Activated CD4-positive, alpha-beta T cell treated with anti-CD3 and anti-CD28 coated beads, Interleukin-10, Interleukin-2, amounts not matched to agents 100 ng/mL and 50 ng/mL, durations not matched to agents 16 hours and 8 hours (primary cell): ENCODE results near the gene ZNF526.
"Not testable (repeated sequence)": the region's sequence is repeated elsewhere in the genome, so short reads cannot be mapped to it uniquely, and the experiment has no call there.

Experiments
- DNase-seq: peaks from one replicate; pipeline ENCODE4 v3.0.0-alpha.2; 2020

The ZNF526 gene

DNA sequence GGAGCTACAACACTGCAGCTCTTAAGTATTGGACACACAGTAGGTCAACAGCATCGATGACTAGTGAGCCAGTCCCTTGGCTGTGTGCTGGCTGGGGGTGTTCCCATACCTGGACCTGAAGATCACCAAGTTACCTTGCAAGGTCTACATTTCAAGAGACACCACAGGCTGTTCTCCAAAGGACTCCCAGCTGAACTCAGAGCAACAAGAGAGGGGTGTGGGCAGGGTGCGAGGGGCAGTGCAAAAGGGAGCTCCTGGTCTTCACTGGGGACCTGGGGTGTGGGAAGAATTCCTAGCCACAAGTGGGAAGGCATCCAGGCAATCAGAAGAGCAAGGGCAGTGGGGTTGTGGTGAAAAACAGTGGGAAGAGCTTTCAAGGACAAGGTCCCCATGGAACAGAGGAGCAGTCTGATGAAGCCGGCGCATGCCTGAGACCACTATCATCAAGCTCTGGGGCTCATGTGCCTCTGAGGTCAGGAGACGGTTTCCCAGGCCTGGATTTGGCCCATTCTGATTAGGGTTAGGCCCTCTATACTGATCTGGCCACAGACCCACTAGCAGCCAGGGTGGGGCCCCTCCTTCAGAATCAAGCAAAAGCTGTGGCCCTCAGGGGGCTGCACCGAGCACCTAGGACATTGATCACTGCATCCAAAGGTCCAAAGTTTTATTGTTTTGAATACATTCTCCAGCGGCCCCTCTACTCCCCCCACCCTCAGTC is 27.0 kb downstream of the ZNF526 start:
- DNase-seq = no peak

DNA sequence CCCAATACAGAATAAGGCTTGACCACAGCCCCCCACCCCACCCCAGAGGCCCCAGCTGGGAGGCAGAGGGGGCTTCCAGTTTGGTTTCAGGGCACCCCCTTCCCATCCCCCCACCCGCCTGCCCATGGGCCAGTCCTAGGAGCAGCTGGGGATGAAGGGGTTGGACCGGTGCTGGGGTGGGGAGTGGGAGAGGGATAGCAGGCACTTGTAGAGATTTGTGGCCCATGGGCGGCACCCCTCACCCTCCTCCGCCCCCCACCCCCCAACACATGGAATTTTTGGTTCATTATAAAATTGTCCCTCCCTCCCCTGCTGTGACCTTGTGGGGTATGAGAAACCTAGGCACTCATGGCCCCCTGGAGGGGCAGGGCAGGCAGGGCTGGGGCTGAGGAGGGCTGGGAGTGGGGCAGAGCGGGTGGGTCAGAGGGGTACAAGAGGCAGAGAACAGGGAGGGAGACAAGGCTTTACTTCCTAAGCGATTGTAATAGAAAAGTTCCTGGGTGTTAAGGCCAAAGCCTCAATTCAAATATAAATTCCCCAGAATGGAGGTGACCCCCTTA is 27.6 kb downstream of the ZNF526 start:
- DNase-seq = no peak

DNA sequence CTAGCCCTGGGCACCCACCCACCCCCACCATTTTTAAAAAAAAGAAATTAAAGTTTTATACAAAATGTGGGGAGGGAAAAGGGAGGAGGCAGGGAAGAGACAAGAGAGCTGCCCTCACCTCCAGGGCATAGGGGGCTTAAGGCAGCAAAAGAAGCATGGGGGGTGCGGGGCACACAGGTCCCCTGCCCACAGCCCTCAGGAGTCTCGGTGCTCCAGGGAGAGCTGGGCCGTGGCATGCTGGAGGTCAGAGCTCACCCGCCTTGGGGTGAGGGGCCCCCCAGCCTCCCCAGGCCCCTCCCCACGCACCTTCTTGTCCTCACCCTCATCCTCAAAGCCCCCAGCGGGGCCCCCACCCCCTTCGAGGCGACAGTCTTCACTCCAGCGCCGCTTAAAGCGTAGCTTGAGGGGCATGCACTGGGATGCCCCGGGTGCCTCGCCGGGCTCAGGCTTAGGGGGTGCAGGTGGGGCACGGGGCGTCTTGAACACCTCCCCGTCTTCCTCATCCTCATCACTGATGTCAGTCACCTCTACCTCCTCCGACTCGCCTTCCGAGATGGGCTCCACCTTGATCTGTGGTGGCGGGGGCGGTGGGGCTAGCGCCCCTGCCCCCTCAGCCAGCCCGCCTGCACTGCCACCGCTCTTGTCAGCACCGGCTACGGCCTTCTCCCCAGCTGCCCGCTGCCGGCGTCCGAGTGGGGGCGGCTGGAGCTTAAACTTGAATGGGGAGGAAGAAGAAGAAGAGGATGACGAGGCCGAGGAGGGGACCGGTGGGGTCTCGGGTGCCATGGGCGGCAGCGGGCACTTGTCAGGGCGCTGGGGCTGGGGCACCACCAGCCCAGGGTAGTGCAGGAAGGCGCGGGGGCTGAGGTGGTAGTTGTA is 28.4 kb downstream of the ZNF526 start:
- no peak for DNase-seq

DNA sequence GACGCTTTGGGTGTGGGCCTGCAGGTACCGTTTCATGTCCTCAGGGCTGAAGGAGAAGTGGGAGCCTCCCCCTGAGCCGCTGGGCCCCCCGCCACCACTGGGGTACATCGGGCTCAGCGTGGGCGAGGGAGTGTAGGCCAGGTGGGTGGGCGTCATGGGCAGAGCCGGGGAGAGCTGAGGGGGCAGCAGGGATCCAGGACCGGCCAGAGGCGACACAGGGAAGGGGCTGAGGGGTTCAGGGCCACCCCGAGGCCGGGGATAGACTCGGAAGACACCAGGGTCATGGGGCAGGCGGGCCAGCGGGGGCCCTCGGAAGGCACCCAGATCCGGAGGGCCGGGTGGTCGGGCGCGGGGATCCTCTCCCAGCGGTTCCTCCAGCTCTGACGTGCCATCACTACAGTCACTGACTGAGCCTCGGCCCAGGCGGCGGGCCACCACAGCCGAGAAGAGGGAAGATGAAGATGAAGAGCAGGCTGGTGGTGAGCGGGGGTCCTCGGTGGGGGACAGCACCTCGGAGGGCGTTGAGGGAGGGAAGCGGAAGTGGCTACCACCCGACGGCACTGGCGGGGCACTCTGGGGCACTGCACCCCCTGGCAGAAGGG is 29.1 kb downstream of the ZNF526 start:
- DNase-seq = no peak

DNA sequence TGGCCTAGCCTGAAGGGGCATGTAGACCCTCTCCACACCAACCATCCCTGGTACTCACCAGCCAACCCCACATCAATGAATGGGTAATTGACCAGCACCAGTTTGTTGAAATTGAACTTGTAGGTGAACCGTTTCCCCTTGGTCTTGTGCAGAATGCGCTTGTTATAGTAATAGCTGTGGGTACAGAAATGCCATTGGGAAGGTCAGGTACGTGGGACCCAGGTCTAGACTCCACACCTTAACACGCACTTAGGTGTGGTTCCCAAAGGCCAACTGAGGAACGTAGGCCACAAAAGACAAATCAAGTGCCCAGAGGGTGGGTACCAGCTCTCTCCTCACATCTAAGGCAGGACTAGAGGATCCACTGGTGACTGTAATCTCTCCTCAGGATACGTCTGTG is 29.7 kb downstream of the ZNF526 start:
- DNase-seq = no peak

DNA sequence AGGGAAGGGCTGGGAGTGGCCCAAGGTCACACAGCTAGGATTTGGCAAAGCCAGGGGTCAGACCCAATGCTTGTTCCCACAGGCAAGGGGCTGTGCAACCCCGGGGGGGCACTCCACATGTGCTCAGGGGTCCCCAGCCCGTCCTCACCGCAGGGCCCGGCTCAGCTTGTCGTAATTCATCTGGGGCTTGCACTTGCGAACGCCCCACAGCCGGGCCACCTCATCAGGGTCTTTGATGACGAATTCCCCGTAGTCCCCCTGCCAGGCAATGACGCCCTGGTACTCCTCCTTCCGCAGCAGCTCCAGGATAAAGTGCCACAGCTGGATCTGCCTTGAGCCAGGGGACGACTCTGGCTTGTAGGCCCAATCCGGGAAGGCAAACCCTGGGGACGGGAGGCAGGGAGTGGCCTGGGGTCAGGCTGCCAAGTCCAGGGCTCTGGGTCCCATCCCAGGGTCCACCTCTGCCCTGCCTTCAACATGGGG is 30.1 kb downstream of the ZNF526 start:
- no peak for DNase-seq

DNA sequence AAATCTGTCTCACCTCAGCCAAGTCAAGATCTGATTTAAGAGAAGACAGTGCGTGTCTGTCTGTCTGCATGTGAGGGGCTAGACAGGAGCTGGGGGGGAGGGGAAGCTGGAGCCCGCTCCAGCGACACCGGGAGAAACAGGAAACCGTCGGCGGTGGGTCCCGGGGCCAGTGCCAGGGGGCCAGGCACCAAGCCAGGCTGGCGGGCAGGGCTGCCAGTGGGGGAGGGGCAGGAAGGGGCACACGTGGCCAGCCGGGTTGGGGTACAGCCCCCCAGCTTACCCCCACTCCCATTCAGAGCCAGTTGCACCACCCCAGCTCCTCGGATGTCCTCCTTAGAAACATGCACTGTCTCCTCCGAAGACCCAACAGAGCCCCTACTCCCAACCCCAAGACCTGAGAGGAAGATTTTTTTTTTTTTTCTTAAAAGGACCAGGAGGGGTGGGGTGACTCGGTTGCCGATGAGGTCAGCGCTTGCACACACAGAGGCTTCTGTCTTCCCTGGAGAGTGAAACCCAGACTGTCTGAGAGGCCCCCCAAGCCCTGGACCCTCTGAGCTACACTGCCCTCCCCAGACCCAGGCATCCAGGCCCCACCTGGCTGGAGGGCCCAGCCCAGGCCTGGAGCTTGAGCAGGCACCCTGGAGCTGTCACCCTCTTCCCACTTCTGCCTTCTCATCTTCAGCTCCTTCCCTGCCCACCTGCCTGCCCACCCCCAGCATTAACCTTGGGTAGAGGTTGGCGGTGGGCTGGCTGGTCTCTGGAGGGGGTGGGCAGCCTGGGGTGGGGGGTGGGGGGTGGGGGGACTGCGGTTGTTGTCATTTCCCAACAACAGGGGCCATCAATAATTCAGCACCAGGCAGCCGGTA is 30.8 kb downstream of the ZNF526 start:
- DNase-seq = no peak

DNA sequence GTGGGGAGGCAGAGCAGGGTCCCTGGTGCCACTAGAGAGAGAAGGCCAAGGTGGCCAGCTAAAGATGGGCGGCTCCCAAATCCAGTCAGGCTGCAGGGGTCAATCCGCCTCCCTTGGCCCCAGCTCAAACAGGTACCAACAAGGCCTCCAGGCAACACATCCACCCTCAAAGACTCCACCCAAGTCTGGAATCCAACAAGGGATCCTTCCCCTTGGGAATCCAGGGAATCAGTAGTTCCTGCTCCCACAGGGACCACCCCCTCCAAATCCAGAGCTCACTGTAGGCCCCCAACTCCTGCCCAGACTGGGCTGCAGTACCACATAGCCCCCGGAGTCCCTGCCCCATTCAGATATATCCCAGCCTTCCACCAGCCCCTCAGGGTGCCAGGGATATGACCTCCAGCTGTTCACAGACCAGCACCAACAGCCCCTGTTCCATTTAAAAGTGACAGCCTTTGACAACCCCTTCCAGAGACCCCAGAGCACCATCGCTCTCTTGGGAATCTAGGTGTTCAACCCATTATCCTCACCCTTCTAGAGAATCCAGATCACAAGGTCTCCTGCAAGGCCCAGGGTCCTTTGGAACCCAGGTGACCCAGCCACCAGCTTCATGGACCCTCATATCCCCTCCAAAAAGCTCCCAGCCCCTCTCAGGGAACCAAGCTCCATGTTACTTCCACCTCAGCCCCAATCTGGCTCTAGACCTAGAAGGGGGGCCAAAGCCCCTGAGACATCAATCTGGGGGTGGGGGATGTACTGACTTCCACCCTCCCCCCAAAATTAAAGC is 31.7 kb downstream of the ZNF526 start:
- DNase-seq = no peak

DNA sequence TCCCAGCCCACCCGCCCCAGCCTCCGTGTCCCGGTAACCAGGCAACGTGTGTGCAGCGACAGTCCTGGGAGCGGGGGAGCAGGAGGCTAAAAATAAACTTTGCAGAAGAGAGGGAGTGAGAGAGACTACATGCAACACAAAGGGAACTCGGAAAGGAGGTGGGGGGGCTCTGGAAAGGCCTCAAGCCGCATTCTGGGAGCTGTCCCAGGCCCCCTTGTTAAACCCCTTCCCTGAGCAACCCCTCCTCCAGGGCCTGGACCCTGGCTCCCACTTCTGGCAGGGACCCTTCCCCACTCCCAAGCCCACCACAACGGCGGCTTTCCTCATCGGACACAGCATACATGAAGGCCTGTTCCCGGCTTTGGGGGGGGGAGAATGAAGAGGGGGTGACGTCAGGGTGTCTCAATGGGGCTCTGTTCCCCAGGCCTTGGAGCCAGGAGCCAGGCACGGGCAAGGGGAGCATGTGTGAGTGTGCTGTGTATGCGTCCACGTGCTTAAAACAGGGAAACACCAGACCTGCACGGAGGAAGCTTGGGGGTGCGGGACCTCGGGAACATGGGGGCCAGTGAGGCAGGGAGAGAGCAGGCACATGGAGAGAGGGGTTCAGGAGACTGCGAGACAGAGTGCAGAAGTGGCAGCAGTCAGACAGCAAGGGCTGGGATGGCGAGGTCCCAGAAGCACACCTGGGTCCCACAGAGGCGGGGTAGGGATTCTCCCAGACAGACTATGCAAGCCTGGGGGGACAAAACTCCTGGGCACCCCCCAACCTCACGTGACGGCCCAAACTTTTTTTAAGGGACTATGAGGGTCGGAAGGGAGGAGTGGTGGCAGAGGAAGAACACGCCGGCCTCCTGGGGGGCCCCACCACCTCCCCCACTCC is 32.5 kb downstream of the ZNF526 start:
- peak; percentile 30 for DNase-seq

DNA sequence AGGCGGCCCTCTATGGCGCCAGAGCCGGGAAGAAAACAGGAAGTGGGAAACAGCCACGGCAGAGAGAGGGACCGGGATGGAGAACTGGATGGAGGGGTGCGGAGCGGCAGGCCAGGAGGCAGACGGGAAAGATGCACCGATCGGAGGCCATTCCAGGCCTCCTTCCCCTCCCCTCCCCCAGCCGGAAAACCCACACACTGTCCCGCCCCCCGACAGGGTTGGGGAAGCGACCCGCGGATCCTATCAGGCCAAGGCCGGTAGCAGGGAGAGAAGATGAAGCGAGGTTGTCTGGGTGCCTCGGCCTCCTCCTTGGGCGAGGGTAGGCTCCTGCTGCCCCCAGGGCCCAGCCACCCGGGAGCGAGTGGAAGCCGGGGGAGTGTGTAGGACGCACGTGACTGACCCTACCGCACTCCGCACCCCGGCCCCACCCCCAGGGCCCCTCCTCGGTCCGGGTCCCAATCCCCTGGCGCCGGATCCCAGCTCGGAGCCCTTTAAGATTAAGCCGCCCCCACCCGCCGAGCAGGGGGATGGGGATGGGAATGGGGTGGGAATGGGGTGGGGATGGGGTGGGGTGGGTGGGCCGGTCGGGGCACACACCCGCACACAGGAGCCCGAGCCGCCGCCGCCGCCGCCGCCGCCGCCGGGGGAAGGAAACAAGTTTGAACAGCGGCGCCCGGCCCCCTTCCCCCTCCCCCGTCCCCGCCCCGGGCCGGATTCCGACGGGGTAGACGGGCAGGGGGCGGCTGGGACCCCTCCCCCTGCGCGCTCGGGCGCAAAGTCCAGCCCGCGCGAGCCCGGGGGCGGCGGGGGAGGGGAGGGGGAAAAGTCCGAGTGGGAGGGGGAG is 33.4 kb downstream of the ZNF526 start:
- DNase-seq = peak; percentile 73

DNA sequence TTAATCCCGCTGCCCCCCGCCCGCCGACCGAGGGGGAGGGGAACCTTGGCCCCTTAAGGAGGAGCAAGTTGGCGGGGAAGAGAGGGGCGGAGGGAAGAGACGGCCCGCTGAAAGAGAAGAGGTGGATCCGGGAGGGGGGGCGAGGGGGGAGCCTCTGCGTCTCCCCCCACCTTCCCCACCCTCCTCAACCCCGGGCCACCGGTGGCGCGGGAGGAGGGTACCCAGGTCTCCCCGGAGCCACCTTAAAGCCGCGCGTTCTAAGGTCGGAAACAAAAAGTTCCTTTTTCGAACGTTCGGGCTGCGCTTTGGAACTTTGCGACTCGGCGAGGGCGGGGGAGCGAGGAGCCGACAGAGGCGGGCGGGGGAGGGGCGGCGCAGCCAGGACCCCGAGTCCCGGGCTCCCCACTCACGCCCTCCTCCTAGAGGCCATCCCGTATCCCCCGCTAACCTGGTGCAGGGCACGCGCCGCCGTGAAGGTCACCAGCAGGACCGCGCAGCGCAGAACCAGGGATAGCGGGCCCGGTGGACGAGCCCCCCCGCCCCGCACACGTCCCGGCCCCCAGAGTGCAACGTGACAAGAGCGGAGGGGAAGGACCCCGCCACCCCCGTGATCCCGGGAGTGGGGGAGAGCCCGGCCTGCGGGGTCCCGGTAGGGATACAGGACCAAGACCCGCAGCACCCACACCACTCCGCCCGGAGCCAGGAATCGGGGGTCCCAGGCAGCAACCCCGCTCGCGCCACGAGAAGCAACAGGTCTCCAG is 34.2 kb downstream of the ZNF526 start:
- peak; percentile 78 for DNase-seq

DNA sequence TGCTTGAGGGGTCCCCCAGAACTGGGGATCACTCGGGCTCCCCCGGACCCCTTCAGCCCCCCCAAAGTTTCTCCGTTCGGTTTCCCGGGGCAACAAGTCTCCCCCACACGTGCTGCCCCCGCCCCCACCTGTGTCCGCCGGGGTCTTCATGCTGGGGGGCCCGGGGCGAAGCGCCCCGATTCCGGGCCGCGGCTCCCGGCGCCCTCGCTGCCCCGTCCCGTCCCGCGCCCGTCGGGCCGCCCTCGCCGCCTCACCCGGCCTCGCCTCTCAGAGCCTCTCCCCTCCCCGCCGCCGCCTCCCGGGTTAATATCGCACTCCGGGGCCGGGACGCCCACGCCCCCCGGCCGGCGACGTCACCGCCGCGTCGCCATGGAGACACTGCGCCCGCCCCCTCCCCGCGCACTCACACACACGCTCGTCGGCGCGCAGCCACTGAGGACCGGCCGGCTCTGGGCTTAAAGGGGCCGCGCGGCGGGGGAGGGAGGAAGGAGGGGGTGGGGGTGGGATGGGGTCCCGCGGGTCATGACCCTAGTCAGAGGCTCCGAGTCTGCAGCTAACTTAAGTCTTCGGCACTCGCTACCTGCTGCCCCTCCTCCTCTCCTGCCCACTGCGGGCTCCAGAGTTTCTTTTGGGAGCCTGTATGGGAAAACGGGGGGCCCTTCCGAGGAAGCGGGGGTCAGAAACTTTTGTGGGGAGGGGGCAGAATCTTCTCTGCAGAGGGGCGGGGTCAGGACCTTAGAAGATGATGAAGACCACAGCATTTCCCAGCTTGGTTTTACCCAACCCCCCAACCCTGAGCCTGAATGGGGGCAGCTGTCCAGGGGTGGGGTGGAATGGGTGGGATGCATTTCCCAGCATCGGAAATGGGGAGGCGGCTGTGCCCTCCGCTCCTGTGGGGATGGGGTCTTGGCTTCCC is 35.0 kb downstream of the ZNF526 start, which contains the start of gene ERF:
TSS of gene ERF (minus strand) at position 279 of the 916 bp plus-strand sequence. CDS start at position 150, 129 bp downstream.
- peak; percentile 94 for DNase-seq

DNA sequence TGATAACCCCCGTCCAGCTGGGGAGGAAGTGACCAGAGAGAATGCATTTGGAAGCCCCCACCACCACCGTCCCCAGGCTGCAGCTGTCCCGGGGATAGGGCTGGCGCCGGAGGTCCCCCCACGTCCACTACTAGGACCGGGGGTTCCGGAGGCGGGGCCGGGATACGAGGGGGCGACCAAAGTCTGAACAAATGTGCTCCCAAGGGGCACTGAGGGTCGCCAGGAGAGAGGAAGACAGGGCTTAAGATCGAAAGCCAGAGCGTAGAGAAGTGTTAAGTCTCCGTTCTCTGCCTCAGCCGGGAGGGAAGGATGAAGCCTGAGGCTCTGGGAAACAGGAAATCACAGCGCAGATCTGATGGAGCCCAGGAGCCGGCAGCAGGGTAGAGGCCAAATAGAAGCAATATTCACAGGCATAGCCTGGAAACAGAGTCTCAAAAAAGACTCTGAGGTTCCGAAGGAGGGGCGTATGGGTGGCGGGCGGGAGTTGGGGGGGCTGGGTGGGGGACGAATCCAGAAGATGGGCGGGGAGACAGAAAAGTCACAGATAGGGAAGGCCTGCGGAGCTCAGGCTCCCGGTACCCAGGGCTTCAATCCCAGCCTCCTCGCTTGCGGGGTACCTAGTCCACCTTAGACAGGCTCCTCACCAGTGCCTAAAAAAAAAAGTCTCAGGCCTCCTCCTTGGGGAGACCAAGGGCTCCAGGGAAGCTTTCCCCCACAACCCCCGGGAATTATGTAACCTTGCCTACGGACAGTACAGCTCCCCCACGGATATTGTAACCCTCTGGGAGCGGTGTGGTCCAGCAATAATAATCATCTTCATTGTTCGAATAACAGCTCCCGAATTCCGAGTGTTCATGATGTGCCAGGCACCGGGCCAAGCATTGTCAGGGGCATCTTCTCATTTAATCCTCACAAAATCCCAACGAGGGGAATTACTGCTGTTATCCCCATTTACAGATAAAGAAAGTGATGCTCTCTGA is 35.9 kb downstream of the ZNF526 start:
- DNase-seq = no peak

DNA sequence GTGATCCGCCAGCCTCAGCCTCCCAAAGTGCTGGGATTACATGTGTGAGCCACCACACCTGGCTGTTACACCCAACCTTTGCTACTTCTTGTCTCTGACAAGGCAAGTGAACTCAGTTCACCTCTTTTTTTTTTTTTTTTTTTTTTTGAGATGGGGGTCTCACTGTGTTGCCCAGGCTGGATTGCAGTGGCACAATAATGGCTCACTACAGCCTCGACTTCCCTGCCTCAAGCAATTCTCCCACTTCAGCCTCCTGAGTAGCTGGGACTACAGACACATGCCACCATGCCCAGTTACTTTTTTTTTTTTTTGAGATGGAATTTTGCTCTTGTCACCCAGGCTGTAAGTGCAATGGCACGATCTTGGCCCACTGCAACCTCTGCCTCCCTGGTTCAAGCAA is 37.7 kb downstream of the ZNF526 start:
- not testable (repeated sequence) for DNase-seq

DNA sequence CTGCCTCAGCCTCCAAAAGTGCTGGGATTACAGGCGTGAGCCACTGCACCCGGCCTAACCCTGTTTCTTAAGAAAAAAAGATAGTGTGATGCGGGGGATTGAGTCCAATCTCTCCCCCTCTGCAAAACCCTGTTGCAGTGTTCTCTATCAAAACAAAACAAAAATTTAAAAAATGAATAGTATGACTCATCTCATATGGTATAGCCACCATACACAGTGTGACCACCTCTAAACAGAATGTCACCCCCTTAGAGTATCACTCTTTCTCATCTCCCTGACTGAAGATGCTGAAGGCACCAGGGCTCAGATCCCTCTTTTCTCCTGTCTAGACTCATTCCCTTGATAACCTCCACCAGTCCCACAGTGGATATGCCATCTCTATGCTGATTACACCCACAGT is 41.7 kb downstream of the ZNF526 start:
- no peak for DNase-seq

DNA sequence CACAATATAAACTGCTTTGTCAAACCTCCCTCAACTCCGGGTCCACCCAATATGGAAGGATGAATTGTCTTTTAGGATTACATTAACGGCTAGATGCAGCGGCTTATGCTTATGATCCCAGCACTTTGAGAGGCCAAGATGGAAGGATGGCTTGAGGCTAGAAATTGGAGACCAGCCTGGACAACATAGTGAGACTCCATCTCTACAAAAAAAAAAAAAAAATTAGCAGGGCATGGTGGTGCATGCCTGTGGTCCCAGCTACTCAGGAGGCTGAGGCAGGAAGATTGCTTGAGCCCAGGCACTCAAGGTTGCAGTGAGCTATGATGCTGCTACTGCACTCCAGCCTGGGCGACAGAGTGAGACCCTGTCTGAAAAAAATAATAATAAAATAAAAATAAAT is 46.0 kb downstream of the ZNF526 start:
- not testable (repeated sequence) for DNase-seq
